Measurements from ENCODE around the gene ZNF10. TPM values are rescaled to one million over a fixed set of nuclear protein-coding genes. Genes with fewer than 3 reads are reported as not detected.
A peak's percentile ranks its signal among the peaks of the same experiment; 100 is the strongest.

Gene ZNF10
- total and polyA plus RNA-seq, 2 donors (not counting 1 experiment from before 2014, with no cell fraction given), result 5.2 to 20.9 TPM

DNA sequence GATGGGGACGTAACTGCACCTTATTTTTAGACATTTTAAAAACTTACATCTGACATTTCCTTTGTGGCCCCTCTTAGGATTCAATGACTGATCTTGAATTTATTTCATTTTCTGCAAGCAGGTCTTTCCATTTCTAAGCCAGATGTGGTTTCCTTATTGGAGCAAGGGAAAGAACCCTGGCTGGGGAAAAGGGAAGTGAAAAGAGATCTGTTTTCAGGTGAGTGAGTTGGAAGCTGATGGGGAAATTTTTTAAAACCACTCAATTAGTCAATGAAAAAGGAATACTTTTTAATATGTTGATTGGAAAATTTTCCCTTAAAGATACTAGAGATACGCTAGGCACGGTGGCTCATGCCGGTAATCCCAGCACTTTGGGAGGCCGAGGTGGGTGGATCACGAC is 47.1 kb upstream of the ZNF10 start:
- Histone ChIP-seq H3K9me3 (ENCODE audit: control extremely low read depth in 1 of 3, control insufficient read depth in 2 of 3, insufficient read depth in 1 of 3, low read length in 2 of 3) (peaks cover 31 to 75% (median 54%) of the 10 kb centered on the region in 3 donors), H3K27me3 (replicated peaks in 1 of 4; ENCODE audit: control extremely low read depth in 1 of 4, control insufficient read depth in 3 of 4, insufficient read depth in 4 of 4, low read length in 3 of 4) (no peaks in the 10 kb centered on the region), H4K20me1 (ENCODE audit: control insufficient read depth, insufficient read depth, low read length, poor library complexity, severe bottlenecking) (no peaks in the 10 kb centered on the region), H3K36me3 (replicated peaks in 1 of 2; ENCODE audit: control extremely low read depth in 1 of 2, control insufficient read depth in 1 of 2, extremely low read depth in 1 of 2, insufficient read depth in 2 of 2, low read length in 1 of 2) (peaks cover 23 to 54% of the 10 kb centered on the region in 2 experiments), H2AFZ (ENCODE audit: insufficient read depth, low read depth, low read length, poor library complexity, severe bottlenecking) (no peak overlapping the region), H3K27ac (ENCODE audit: low read length in 2 of 2) (no peak overlapping the region), H3K4me2 (replicated peaks; ENCODE audit: low read depth, low read length, poor library complexity, severe bottlenecking) (no peak overlapping the region), H3K4me1 (ENCODE audit: control insufficient read depth in 2 of 2, insufficient read depth in 2 of 2, low read length in 2 of 2) (peaks cover 12 to 15% of the 10 kb centered on the region in 2 donors), H3K4me3 (ENCODE audit: control extremely low read depth in 1 of 5, extremely low read depth in 1 of 5, insufficient read depth in 1 of 5, low read depth in 2 of 5, low read length in 4 of 5) (peak overlapping the region in 1 of 5 experiments; percentile 5), H3K79me2 (ENCODE audit: control insufficient read depth, insufficient read depth, low read length) (peaks cover 12% of the 10 kb centered on the region), H3K9ac (ENCODE audit: low read length) (no peak overlapping the region)
- ATAC-seq (ENCODE audit: low read depth) (no peak), DNase-seq (peak; percentile 18)
- ChIA-PET POLR2A (no interaction called here), CTCF (no interaction called here)
- no peak overlapping the region for H3K27ac Mint-ChIP-seq
- H3K4me1 Mint-ChIP-seq, result peaks cover 8% of the 10 kb centered on the region
- no peaks in the 10 kb centered on the region for H3K27me3 Mint-ChIP-seq
- intact Hi-C loops (cut with micrococcal nuclease), result no loop called here
- no peak overlapping the region for H3K4me3 Mint-ChIP-seq
- 100% methylated on average over 4 of the region's 6 CpGs for WGBS (ENCODE audit: insufficient coverage)
- H3K9me3 Mint-ChIP-seq (ENCODE audit: insufficient read depth), result peaks cover 28% of the 10 kb centered on the region
- TF ChIP-seq EZH2 (IDR thresholded peaks at IDR 0.05; ENCODE audit: borderline replicate concordance, insufficient read depth, low read depth, low read length, poor library complexity, severe bottlenecking), result no peak
- TF ChIP-seq, protein P1, sequence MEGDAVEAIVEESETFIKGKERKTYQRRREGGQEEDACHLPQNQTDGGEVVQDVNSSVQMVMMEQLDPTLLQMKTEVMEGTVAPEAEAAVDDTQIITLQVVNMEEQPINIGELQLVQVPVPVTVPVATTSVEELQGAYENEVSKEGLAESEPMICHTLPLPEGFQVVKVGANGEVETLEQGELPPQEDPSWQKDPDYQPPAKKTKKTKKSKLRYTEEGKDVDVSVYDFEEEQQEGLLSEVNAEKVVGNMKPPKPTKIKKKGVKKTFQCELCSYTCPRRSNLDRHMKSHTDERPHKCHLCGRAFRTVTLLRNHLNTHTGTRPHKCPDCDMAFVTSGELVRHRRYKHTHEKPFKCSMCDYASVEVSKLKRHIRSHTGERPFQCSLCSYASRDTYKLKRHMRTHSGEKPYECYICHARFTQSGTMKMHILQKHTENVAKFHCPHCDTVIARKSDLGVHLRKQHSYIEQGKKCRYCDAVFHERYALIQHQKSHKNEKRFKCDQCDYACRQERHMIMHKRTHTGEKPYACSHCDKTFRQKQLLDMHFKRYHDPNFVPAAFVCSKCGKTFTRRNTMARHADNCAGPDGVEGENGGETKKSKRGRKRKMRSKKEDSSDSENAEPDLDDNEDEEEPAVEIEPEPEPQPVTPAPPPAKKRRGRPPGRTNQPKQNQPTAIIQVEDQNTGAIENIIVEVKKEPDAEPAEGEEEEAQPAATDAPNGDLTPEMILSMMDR (IDR thresholded peaks at IDR 0.05), result no peak

- Histone ChIP-seq H3K9ac (ENCODE audit: low read length) (no peak overlapping the region), H2AFZ (ENCODE audit: insufficient read depth, low read depth, low read length, poor library complexity, severe bottlenecking) (no peak overlapping the region), H4K20me1 (ENCODE audit: control insufficient read depth, insufficient read depth, low read length, poor library complexity, severe bottlenecking) (no peaks in the 10 kb centered on the region), H3K4me3 (ENCODE audit: control extremely low read depth in 1 of 5, extremely low read depth in 1 of 5, insufficient read depth in 1 of 5, low read depth in 2 of 5, low read length in 4 of 5) (peak overlapping the region in 1 of 5 experiments; percentile 6), H3K4me1 (ENCODE audit: control insufficient read depth in 2 of 2, insufficient read depth in 2 of 2, low read length in 2 of 2) (no peaks in the 10 kb centered on the region), H3K27me3 (replicated peaks in 1 of 4; ENCODE audit: control extremely low read depth in 1 of 4, control insufficient read depth in 3 of 4, insufficient read depth in 4 of 4, low read length in 3 of 4) (no peaks in the 10 kb centered on the region), H3K9me3 (ENCODE audit: control extremely low read depth in 1 of 3, control insufficient read depth in 2 of 3, insufficient read depth in 1 of 3, low read length in 2 of 3) (peaks cover 43 to 95% (median 46%) of the 10 kb centered on the region in 3 donors), H3K27ac (ENCODE audit: low read length in 2 of 2) (no peak overlapping the region), H3K4me2 (replicated peaks; ENCODE audit: low read depth, low read length, poor library complexity, severe bottlenecking) (no peak overlapping the region), H3K36me3 (replicated peaks in 1 of 2; ENCODE audit: control extremely low read depth in 1 of 2, control insufficient read depth in 1 of 2, extremely low read depth in 1 of 2, insufficient read depth in 2 of 2, low read length in 1 of 2) (peaks cover 29 to 44% of the 10 kb centered on the region in 2 experiments), H3K79me2 (ENCODE audit: control insufficient read depth, insufficient read depth, low read length) (no peaks in the 10 kb centered on the region)
- intact Hi-C loops (cut with micrococcal nuclease), result no loop called here
- H3K9me3 Mint-ChIP-seq (ENCODE audit: insufficient read depth), result peaks cover 34% of the 10 kb centered on the region
- TF ChIP-seq, protein P1 (IDR thresholded peaks at IDR 0.05), result no peak
- TF ChIP-seq EZH2 (IDR thresholded peaks at IDR 0.05; ENCODE audit: borderline replicate concordance, insufficient read depth, low read depth, low read length, poor library complexity, severe bottlenecking), result no peak
- no peaks in the 10 kb centered on the region for H3K27me3 Mint-ChIP-seq
- POLR2A ChIA-PET, result no interaction called here
- H3K4me3 Mint-ChIP-seq, result no peak overlapping the region
- CTCF ChIA-PET, result no interaction called here
- no CpG with 5 or more reads among the region's 3 CpGs for WGBS (ENCODE audit: insufficient coverage)
- H3K4me1 Mint-ChIP-seq, result no peaks in the 10 kb centered on the region
- ATAC-seq (ENCODE audit: low read depth) (no peak), DNase-seq (peak; percentile 16)
- no peak overlapping the region for H3K27ac Mint-ChIP-seq
Observed at GRCh38 chr12:133105620-133106019, 24.8 kb upstream of the ZNF10 start.

Data from B cell (primary cell).